ENCODE data around the gene NET1.

The NET1 gene

DNA sequence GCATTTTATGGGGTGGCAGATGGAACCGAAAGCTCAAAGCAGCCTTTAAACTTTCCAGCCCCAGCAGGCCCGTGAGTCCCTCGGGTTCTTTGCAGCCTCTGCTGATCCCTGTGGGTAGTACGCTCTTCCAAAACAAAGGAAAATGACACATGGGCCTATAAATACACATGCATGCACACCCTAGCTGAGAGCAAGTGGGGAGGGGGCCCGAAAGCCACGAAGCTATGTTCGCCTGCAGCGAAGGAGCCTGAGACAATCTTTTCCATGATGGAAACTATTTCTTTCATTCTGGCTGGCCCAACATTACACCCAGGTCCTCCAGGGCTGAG lies 54.8 kb downstream of the NET1 start:
- DNase-seq, result no peak

DNA sequence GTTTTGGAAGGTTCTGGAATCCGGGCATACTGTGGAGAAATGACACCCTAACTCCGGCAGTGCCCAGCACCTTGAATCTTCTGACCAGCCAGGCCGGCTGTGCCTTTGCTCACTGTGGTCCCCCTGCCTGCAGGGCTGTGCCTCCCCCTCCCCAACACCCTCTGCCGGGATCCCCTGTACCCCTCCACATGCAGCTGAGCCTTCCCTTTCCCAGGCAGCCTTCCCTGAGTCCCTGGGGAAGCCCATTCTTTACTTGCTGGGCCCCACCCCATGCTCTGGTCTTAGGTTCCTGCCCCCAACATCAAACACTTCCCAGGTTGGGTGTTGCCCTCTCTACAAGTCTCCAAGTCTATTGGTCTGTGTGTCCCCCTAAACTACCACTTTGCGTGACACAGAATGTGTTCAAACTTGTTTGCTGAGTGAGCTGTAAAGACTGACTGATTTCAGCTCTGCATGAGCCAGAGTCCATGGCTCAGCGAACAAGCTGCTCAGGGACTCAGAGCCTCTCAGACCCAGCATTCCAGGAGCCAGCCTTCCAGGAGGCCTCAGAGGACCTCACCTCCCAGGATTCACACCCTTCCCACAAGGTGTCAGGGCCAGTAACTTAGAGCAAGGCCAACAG lies 55.4 kb downstream of the NET1 start:
- no peak for DNase-seq

DNA sequence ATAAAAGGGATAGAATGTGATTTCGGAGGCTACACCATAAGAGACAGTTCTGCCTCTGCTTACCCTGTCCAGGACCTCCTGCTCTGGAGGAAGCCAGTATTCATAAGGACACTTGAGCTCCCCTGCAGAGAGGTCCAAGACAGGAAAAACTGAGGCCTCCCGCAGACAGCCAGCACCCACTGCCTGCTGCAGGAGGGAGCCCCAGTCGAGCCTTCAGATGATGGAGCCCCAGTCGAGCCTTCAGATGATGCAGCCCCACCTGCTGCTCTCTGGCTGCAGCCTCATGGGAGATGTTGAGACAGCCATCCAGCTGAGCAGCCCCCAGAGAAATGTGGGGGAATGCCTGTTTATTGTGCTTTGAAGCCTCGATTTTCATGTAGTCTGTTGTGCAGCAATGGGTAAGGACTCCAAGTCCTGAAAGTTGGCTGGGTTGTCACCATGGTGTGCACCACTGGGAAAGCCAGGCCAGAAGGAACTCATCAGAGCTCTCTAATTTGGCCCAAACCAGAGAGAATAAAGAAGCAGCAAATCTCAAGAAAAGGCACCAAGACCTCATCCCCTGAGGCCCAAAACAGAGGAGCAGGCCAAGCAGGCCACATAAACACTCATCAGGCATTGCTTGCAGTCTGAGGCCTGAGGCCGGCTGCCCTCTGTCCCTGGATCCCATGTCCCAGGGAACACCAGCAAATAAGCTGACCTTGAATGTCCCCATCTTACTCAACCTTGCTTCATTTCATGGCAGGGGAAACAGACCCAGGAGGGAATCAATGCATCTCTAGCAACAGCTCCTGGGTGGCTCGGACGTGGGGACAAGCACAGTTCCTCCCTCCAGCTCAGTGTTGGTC lies 56.1 kb downstream of the NET1 start:
- DNase-seq, result no peak

DNA sequence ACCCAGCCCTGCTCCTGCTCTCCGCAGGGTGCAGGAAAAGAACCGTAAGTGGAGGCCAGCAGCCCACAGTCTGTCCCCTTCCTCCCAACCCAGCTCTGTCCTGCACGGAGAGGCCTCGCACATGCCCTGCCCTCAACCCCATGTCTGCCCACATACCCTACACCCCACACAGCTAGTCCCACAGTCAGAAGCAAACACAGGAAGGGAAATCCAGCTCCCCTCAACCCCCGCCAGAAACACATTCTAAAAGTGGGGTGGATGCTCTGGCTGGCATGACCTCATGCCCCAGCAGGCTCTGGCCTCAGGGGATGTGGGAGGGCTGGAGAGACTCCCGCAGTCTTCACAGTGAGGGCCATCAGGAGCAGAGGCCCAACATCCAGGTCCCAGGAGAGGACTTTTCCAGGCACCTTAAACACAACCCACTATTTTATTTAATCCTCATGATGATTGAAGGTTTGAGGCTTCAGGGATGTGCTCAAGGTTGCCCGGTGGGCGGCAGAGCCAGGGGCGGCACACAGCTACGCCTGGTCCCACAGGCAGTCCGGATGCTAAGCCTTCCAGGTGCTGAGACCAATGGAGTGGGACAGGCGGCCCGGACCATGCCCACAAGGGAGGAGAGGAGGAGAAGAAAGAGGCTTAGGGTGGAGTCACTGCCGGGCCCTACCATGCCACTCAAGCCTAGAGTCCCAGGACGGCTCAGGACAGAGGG lies 57.1 kb downstream of the NET1 start:
- no peak for DNase-seq

DNA sequence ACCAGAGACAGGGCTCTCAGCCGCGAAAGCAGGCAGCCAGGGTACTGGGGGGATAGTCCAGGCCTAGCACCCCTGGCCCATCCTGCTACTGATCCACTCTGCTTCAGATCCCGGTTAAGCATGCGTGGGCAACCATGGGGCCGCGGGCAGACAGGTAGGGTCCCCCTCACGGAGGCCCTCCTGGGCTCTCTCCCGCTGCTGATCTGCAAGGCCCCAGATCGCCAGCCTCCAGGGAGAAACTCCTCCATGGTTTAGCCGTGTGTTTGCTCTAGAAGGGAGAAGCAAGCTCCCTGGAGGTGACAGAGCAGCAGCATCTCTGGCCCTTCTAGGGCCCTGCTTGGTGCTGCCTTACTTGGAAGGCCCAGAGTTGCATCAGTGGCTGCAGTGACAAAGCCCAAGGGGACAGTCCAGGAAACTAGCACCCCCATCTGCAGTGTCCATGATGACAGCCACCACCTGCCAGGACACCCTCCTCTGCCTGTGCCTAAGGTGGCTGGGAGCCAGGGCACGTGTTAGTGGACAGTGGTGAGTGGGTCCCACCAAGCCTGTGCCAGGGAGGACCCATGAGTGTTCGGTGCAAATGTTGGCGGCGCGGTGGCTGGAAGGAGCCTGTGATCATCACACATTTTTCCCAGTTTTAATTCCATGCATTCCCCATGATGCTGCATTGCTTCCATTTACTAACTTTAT lies 57.9 kb downstream of the NET1 start:
- DNase-seq, result no peak

DNA sequence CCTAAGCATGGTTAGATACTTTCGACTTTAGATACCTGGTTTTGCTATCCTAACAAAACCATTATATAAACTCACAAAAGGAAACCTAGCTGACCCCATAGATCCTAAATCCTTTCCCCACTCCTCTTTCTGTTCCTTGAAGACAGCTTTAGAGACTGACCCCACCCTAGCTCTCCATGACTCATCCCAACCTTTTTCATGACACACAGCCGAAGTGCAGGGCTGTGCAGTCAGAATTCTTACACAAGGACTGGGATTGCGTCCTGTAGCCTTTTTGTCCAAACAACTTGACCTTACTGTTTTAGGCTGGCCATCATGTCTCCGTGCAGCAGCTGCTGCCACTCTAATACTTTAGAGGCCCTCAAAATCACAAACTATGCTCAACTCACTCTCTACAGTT lies 62.3 kb downstream of the NET1 start:
- DNase-seq, result peak; percentile 11

DNA sequence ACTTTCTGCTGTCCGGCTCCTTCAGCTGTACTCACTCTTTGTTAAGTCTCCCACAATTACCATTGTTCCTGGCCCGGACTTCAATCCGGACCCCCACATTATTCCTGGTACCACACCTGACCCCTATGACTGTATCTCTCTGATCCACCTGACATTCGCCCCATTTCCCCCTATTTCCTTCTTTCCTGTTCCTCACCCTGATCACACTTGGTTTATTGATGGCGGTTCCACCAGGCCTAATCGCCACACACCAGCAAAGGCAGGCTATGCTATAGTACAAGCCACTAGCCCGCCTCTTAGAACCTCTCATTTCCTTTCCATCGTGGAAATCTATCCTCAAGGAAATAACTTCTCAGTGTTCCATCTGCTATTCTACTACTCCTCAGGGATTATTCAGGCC lies 62.7 kb downstream of the NET1 start:
- peak; percentile 13 for DNase-seq

DNA sequence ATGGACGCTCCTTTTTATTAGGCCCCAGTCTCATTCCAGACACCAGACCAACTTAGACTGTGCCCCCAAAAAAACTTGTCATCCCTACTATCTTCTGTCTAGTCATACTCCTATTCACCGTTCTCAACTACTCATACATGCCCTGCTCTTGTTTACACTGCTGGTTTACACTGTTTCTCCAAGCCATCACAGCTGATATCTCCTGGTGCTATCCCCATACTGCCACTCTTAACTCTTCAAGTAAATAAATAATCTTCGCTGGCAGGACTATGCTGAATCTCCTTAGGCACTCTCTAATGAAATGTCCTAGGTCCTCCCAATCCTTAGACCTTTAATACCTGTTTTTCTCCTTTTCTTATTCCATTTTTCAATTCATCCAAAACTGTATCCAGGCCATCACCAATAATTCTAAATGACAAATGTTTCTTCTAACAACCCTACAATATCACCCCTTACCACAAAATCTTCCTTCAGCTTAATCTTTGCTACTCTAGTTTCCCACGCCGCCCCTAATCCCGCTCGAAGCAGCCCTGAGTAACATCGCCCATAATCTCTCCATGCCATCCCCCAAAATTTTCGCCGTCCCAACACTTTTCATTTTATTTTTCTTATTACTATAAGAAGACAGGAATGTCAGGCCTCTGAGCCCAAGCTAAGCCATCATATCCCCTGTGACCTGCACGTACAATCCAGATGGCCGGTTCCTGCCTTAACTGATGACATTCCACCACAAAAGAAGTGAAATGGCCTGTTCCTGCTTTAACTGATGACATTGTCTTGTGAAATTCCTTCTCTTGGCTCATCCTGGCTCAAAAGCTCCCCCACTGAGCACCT lies 63.8 kb downstream of the NET1 start:
- peak; percentile 9 for DNase-seq

DNA sequence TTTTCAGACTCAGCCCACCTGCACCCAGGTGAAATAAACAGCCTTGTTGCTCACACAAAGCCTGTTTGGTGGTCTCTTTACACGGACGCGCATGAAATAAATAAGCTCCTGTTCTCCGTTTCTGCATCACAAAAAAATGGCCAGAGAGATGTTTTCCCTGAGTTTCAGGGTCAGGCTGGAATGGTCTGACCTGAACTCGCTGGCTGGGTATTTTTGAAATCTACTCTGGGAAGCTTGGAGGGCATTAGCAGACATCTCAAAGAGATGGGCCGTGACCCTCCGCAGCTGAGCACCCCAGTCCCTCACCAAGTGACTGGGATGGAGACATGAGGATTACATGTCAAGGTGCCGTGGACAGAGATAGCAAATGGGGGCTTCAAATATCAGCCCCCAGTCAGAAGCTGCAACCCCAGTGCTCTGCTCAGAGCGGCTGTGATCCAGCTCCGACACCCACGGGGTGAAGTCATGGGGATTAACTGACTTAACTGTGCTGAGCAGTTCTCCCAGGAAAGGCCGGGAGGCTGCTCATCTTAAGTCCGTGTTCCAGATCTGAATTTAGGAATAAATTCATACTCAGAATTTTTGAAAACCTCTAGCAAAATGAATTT lies 64.7 kb downstream of the NET1 start:
- DNase-seq, result peak; percentile 9

DNA sequence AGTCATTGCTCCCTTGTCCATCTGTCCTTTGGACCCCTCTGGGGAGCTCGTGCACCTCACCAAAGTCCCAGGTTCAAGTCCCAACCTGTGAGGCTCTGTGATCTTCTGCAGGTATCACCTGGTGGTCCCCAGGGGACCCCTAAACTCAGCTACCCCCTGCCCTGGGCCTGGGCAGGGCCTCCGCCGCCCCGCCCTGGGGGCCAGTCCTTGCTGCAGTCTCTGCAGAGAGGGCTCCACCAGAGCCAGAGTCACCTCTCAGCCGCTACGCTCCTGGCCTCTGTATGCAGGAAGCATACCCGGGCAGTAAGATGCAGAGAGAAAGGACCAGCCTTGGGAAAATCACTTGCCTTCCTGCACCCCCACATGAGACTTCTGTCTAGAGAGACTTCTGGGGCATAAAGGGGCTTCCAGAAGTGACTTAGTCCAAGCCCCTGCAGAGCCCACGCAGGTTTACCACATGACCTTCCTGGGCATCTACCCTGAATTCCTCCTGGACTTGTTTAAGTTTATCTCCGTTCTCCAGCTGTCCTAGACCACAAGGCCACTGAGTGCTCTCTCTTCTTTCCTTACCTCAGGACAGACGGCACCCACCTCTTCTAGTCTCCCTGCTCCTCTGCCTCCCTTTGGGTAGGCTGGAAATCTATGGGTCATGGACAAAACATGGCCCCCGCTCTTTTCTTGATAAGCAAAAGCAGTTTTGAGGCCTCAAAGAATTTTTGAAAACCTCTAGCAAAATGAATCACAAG lies 65.8 kb downstream of the NET1 start:
- no peak for DNase-seq

DNA sequence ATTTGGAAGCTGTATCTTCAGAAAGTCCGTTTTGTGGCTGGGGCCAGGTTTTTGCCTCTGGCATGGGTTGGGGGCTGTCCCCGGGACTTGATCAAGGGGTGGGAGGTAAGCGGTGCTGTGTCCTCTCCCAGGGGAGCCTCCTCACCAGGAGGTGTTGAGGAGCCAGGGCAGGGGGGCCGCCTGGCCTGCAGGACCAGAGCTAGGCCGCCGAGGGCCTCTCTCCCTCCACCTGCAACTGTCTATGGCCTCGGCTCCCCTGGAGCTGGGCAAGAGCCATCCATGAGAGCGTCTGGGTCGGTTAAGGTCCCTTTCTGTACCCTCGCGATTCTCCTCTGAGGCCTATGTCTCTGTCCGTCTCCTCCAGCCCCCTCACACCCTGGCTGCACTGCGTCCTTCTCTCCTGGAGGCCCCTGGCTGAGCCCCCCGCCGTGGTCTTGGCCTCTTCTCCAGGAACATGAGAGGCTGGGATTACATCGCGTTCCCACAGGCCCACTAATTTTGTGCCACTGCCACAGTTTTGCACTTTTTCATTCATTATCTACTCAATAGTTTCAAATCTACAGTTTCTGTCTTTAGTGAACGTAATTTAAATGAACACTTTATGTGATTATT lies 66.4 kb downstream of the NET1 start:
- no peak for DNase-seq

DNA sequence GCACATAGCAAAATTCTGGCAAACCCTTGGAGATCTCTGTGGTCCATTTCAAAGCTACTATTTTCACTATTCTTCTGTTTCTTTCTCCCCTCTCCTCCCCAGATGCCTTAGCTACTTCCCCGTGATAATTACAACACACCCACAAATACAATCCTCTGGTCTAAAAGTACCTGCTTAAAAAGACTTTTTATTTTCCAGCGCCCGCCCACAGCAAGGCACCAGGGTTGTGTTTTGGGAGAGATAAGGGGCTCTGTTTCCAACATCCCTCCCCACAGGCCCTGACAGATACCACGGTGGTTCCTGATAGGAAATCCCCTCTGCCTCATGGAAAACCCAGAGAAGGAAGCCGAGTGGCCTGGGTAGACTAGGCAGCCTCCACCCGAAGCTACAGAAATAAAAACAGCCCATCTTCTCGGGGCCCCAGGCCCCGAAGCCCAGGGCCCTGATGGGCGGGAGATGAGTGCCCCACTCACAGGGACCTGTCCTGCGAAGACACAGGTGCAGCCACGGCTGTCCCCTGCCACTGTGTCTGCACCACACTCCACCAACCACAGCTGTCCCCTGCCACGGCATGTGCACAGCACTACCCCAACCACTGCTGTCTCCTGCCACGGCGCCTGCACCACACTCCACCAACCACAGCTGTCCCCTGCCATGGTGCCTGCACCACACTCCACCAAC lies 67.3 kb downstream of the NET1 start:
- no peak for DNase-seq

DNA sequence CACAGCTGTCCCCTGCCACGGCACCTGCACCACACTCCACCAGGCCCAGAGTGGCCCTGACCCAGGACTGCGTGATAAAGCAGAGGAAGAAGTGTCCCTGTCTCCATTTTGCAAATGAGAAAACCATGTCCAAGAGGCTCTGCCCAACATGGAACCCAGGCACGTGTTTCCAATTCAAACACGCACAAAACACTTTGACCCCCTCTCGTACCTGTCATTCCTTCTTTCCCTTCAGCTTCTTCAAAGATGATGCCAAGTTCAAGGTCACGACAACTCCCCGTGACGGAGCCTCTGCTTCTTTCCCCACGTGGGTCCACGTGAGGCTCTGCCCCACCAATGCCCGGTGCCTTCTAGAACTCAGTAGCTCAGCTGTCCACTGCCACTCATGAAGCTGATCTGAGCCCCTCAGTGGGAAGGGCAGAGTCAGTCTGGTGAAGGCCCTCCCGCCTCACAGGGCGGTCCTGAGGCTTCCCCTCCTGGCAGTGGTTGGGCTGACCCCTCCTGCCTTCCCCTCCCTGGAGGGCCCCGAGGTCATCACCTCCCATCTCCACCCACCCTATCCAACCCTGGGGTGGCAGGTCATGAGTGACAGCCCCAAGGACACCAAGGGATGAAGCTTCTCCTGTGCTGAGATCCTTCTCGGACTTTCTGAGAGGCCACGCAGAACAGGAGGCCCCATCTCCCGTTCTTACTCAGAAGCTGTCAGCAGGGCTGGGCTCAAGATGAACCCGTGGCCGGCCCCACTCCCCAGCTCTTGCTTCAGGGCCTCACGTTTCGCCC lies 68.0 kb downstream of the NET1 start:
- DNase-seq, result no peak

DNA sequence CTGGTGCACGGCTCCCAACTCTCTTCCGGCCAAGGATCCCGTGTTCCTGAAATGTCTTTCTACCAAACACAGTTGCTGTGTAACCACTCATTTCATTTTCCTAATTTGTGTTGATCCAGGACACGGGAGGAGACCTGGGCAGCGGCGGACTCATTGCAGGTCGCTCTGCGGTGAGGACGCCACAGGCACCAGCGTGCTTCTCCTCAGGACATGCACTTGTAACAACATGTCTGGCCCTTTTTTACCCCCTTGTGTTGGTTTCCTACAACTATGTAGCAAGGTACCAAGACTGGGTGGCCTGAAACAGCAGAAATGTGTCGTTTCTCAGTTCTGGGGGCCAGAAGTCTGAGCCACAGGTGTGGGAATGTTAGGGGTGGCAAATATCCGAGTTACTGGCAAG lies 68.8 kb downstream of the NET1 start:
- DNase-seq, result no peak

DNA sequence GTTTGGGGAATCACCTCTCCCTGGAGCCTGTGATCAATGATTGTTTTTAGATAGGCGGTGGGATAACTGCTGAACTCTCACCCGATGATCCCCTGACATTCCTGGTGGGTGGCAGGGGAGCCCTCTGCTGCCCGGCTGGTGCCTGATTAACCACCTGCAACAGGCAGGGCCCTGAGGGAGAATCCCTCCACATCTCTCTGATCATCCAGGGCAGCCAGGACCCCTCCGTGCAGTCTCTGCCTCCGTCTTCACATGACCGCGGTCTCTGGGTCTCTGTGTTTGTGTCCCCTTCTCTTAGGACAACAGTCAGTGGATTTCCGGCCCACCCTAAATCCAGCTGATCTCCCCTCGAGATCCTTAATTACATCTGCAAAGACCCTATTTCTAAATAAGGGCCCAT lies 69.7 kb downstream of the NET1 start:
- no peak for DNase-seq

DNA sequence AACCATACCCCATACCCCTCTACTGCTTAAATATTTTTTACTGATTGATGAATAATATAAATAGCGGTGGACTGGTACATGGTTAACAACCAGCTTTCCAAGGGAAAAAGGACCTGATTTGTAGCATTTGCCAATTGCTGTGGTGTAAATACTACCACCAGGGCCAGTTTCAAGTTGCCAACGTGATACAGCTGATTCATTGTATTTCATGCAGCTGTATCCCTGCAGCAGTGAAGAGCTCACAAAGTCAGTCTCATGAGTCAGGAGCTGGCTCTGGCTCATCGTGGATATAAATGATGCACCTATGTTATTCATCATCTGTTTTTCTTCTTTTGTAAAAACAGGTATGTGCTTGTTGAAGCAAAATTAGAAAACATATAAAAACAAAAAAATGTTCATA lies 71.8 kb downstream of the NET1 start:
- DNase-seq, result no peak

DNA sequence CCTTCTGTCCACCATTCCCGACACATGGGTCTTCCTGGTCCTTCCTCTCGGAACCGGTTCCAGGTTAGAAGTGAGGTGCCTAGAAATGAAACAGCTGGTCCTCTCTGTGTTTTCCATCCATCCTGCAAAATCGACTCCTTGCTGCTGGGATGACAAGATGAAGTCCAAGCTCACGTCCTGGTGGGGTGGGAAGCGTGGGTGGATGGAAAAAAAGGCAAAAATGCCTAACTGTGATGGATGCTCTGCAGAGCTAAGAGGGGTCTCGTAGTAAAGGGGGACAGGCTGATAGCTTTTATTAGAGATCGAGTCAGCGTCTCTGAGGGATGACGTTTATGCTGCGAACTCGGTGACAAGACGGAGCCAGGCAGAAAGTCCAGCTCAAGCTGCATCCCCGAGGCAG lies 72.9 kb downstream of the NET1 start:
- DNase-seq, result no peak

DNA sequence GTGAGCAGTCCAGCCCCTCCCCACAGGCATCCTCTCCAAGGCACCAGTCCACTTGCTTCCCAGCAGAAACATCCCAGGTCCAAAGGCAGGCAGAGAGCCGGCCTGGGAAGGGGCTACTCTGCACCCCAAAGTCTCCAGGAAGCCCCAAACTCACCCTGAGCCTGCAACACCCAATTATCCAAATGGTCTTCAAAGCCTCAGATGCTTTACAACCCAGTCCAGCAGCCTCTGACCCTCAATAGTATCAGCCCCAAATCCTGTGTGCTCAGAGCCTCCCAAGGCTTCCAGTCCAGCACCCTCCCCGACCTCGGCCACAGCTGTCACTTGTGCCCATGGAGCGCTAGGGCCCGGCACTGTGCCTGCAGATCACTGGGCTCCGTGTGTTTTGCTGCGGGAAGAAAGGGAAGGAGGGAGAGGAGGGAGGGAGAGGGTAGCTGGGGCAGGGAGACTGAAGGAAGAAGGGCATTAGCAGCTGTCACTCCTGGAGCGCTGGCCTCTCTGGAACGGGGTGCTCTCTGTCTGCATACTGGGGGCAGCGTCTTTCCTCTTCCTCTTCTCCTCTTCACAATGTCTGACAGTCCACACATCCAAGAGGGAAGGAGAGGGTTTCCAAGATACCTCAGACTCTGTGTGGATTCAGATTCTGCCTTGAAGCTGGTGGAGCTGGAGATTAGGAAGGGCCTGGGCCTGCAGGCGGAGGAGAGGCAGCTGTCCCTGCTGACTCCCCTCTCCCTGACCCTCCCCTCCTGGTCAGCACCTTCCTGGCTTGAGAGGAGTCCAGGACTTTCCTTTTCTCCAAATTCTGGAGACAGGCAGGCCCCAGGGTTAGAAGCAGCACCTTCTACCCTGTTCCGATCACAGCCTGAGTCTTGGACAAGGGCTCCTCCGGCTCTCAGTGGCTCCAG lies 73.8 kb downstream of the NET1 start:
- no peak for DNase-seq

DNA sequence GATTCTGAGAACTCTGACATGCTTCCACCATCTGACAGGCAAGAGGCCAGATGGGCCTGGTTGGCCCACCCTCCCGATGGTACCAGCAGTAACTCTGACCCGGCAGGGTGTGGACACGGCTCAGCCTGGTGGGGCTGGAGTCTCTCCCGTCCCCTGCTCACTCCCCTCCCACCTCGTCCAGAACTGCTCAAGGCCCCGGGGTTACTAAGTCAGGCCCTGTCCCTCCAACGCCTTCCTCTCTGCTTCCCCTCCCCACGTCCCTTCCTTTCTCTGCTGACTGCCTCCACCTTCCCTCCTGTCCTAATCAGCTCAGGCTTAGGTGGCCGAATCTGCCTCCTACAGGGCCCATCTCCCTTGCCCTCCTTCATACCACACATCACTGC lies 74.5 kb downstream of the NET1 start:
- DNase-seq, result no peak

Measured in activated CD8-positive, alpha-beta memory T cell treated with anti-CD3 and anti-CD28 coated beads for 24 hours (primary cell).